ENCODE data around the gene RNF220. TPM values are rescaled to one million over a fixed set of nuclear protein-coding genes. Genes with fewer than 3 reads are reported as not detected.

The RNF220 gene
- polyA plus RNA-seq, 1 donor (not counting 4 experiments of a cell fraction or from before 2014, with no cell fraction given) = 42.7 TPM

DNA sequence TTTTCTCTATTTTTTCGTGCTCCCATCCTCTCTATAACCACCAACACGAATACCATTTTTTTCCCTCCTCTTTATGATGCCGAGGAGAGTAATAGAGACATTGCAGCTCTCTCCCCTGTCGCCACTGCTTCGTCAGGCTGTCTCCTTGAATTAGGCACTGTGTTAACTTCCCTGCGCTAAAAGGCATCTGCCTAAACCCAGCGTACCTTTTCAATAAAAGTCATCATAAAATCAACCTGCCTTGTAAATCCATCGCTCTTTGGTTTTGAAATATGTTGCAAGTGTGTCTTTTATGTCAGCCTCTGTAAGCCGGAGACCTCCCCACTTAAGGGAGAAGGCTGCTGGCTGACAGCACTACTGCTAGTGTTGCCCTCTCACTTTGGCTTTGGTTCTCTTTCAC lies 8.7 kb downstream of the RNF220 start:
- H3K4me1 ChIP-seq (ENCODE audit: control insufficient read depth, extremely low read depth, insufficient read depth, low read length) = no peaks in the 10 kb centered on the region
- no peak overlapping the region for H3K4me2 ChIP-seq (ENCODE audit: control insufficient read depth, extremely low read depth, insufficient read depth, low read depth, low read length)
- no peak overlapping the region for H2AFZ ChIP-seq (ENCODE audit: control insufficient read depth, low read length)
- dilution Hi-C loops (cut with MboI; ENCODE audit: extremely low pct_ligation_motif_present, low sequenced_read_pairs) = no loop called here
- H3K9me3 ChIP-seq (ENCODE audit: control insufficient read depth, low read depth, low read length) = no peaks in the 10 kb centered on the region
- no peak for FAIRE-seq
- H3K4me3 ChIP-seq (ENCODE audit: control insufficient read depth in 2 of 3, extremely low read depth in 1 of 3, insufficient read depth in 2 of 3, low read depth in 1 of 3, low read length in 3 of 3) = no peak overlapping the region
- no peaks in the 10 kb centered on the region for H3K79me2 ChIP-seq (ENCODE audit: control insufficient read depth, insufficient read depth, low read length)
- no peaks in the 10 kb centered on the region for H3K36me3 ChIP-seq (ENCODE audit: control insufficient read depth in 2 of 2, extremely low read depth in 1 of 2, insufficient read depth in 2 of 2, low read length in 2 of 2)
- H3K9ac ChIP-seq (ENCODE audit: control insufficient read depth, extremely low read depth, insufficient read depth, low read length) = no peak overlapping the region
- H3K9me1 ChIP-seq (ENCODE audit: control insufficient read depth, extremely low read depth, insufficient read depth, low read length) = no peaks in the 10 kb centered on the region
- TF ChIP-seq CTCF (optimal IDR thresholded peaks at IDR 0.05 in 1 of 3, IDR thresholded peaks at IDR 0.05 in 1 of 3, conservative IDR thresholded peaks at IDR 0.05 in 1 of 3; ENCODE audit: extremely low read depth in 1 of 3, insufficient read depth in 2 of 3, low read length in 3 of 3) (no peak), EZH2 (IDR thresholded peaks at IDR 0.05; ENCODE audit: low read length) (no peak)
- H4K20me1 ChIP-seq (ENCODE audit: control insufficient read depth, extremely low read depth, insufficient read depth, low read length) = no peaks in the 10 kb centered on the region
- H3K27ac ChIP-seq (ENCODE audit: control insufficient read depth, insufficient read depth, low read length) = no peak overlapping the region
- H3K27me3 ChIP-seq (ENCODE audit: control insufficient read depth, extremely low read depth, insufficient read depth, low read length) = peaks cover 97% of the 10 kb centered on the region
- DNase-seq (ENCODE audit: low read depth, low spot score) = no peak

DNA sequence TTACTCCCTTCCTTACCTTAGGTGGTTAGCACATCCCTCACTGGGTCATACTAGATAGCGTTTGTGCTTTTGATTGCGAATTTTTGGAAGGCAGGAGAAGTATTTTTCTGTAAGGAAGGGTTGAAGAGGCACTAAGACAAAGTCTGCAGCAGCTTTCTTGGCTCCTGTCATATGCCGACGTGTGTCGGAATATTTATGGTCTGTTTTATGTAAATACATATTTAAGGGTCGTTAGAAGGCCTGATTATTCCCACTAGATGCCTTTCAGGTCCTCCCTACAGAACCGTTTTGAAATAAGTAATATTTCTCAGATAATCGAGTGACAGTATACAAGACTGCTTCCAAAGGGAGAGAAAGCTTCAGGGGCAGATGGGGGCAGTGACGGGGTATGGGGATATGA lies 10.0 kb downstream of the RNF220 start:
- Histone ChIP-seq H3K4me2 (ENCODE audit: control insufficient read depth, extremely low read depth, insufficient read depth, low read depth, low read length) (no peak overlapping the region), H3K36me3 (ENCODE audit: control insufficient read depth in 2 of 2, extremely low read depth in 1 of 2, insufficient read depth in 2 of 2, low read length in 2 of 2) (no peaks in the 10 kb centered on the region), H3K9me1 (ENCODE audit: control insufficient read depth, extremely low read depth, insufficient read depth, low read length) (no peaks in the 10 kb centered on the region), H3K9ac (ENCODE audit: control insufficient read depth, extremely low read depth, insufficient read depth, low read length) (no peak overlapping the region), H3K79me2 (ENCODE audit: control insufficient read depth, insufficient read depth, low read length) (no peaks in the 10 kb centered on the region), H4K20me1 (ENCODE audit: control insufficient read depth, extremely low read depth, insufficient read depth, low read length) (no peaks in the 10 kb centered on the region), H3K4me1 (ENCODE audit: control insufficient read depth, extremely low read depth, insufficient read depth, low read length) (no peaks in the 10 kb centered on the region), H2AFZ (ENCODE audit: control insufficient read depth, low read length) (no peak overlapping the region), H3K27ac (ENCODE audit: control insufficient read depth, insufficient read depth, low read length) (no peak overlapping the region), H3K27me3 (ENCODE audit: control insufficient read depth, extremely low read depth, insufficient read depth, low read length) (peaks cover 87% of the 10 kb centered on the region), H3K9me3 (ENCODE audit: control insufficient read depth, low read depth, low read length) (no peaks in the 10 kb centered on the region), H3K4me3 (ENCODE audit: control insufficient read depth in 2 of 3, extremely low read depth in 1 of 3, insufficient read depth in 2 of 3, low read depth in 1 of 3, low read length in 3 of 3) (no peak overlapping the region)
- no peak for FAIRE-seq
- TF ChIP-seq CTCF (optimal IDR thresholded peaks at IDR 0.05 in 1 of 3, IDR thresholded peaks at IDR 0.05 in 1 of 3, conservative IDR thresholded peaks at IDR 0.05 in 1 of 3; ENCODE audit: extremely low read depth in 1 of 3, insufficient read depth in 2 of 3, low read length in 3 of 3) (no peak), EZH2 (IDR thresholded peaks at IDR 0.05; ENCODE audit: low read length) (peak; percentile 19)
- no peak for DNase-seq (ENCODE audit: low read depth, low spot score)
- dilution Hi-C loops (cut with MboI; ENCODE audit: extremely low pct_ligation_motif_present, low sequenced_read_pairs) = no loop called here
